DND-41 (cell line): Measurements from ENCODE around the gene FBXO24.

ENCODE experiments used
- ATAC-seq: fragments of 200-7000 bp; cut with Tn5 transposase; 3 replicates; pipeline ENCODE4 v1.9.1; 2021; ENCODE audit warnings: low read depth; ENCODE audit not compliant: insufficient read depth
- DNase-seq: peaks from one replicate; pipeline ENCODE4 v3.0.0-alpha.2; 2020
- H2AFZ ChIP-seq: 2 replicates; pipeline ENCODE4 v1.6.0; 2012; ENCODE audit warnings: low read depth, low read length
- H3K27ac ChIP-seq: 2 replicates; pipeline ENCODE4 v1.5.1; 2012; ENCODE audit warnings: low read length, inconsistent platforms
- H3K27me3 ChIP-seq: fragments of 200-600 bp; sonication (generic); 2 replicates; pipeline ENCODE4 v1.6.0; 2012; ENCODE audit warnings: low read length, mild to moderate bottlenecking, inconsistent platforms; ENCODE audit not compliant: insufficient read depth, poor library complexity
- H3K36me3 ChIP-seq: 2 replicates; pipeline ENCODE4 v1.5.1; 2012; ENCODE audit warnings: low read length, inconsistent platforms; ENCODE audit not compliant: insufficient read depth
- H3K4me1 ChIP-seq: 2 replicates; pipeline ENCODE4 v1.5.1; 2012; ENCODE audit warnings: mild to moderate bottlenecking, low read length; ENCODE audit not compliant: insufficient read depth
- H3K4me2 ChIP-seq: 2 replicates; pipeline ENCODE4 v1.6.0; 2012; ENCODE audit warnings: mild to moderate bottlenecking, moderate library complexity, low read length, inconsistent platforms; ENCODE audit not compliant: insufficient read depth
- H3K4me3 ChIP-seq, 2 experiments: fragments of 200-600 bp in 1 of 2; shearing (Covaris generic) in 1 of 2; 2 replicates each; pipeline ENCODE4 v1.5.1; 2012 to 2016; ENCODE audit warnings: inconsistent platforms in 2 of 2, low read length in 2 of 2, mild to moderate bottlenecking in 2 of 2, low read depth in 1 of 2, moderate library complexity in 1 of 2
- H3K79me2 ChIP-seq: 2 replicates; pipeline ENCODE4 v1.6.0; 2012; ENCODE audit warnings: low read length, inconsistent platforms; ENCODE audit not compliant: insufficient read depth
- H3K9ac ChIP-seq: 2 replicates; pipeline ENCODE4 v1.6.0; 2012; ENCODE audit warnings: low read depth, mild to moderate bottlenecking, inconsistent platforms, low read length, moderate library complexity
- H3K9me3 ChIP-seq: 2 replicates; pipeline ENCODE4 v1.5.1; 2012; ENCODE audit warnings: low read length, moderate library complexity, mild to moderate bottlenecking, inconsistent platforms; ENCODE audit not compliant: insufficient read depth, severe bottlenecking
- H4K20me1 ChIP-seq: 2 replicates; pipeline ENCODE4 v1.6.0; 2012; ENCODE audit warnings: low read length; ENCODE audit not compliant: insufficient read depth
- EZH2 ChIP-seq: IDR thresholded peaks from 3 replicates; pipeline ENCODE4 v1.6.1; 2012; ENCODE audit warnings: borderline replicate concordance, low read depth, mild to moderate bottlenecking, moderate library complexity, low read length, inconsistent platforms; ENCODE audit not compliant: severe bottlenecking
- TF ChIP-seq, protein P1 (sequence below): IDR thresholded peaks from 2 replicates; pipeline ENCODE4 v1.5.1; 2012; ENCODE audit warnings: borderline replicate concordance, low read length, moderate library complexity, mild to moderate bottlenecking; ENCODE audit not compliant: poor library complexity, severe bottlenecking; ENCODE audit errors: extremely low read depth

FBXO24 gene

DNA sequence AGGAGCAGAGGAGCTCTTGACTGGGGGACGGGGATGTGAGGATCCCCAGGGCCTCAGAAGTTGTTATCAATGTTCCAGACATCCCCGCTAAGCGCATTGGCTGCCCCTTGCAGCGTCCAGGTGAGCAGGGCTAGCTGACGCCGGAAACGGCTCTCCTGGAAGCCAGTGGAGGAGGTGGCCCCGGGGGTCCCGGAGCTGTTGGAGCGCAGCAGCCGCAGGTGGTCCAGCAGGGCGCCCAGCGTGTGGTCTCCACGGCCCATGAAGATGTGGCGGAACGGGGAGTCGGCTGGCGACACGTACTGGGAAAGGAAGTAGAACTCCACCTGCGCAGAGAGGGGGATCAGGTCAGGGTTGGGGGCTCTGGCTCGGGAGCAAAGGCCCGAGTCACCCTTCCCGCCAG, 34.7 kb downstream of the FBXO24 start:
- Histone ChIP-seq H3K36me3 (no peaks in the 10 kb centered on the region), H3K4me3 (no peak overlapping the region), H3K27me3 (no peaks in the 10 kb centered on the region), H2AFZ (no peak overlapping the region), H3K9ac (no peak overlapping the region), H3K4me2 (no peak overlapping the region), H3K27ac (no peak overlapping the region), H4K20me1 (no peaks in the 10 kb centered on the region), H3K4me1 (no peaks in the 10 kb centered on the region), H3K9me3 (no peaks in the 10 kb centered on the region), H3K79me2 (no peaks in the 10 kb centered on the region)
- TF ChIP-seq, protein P1, sequence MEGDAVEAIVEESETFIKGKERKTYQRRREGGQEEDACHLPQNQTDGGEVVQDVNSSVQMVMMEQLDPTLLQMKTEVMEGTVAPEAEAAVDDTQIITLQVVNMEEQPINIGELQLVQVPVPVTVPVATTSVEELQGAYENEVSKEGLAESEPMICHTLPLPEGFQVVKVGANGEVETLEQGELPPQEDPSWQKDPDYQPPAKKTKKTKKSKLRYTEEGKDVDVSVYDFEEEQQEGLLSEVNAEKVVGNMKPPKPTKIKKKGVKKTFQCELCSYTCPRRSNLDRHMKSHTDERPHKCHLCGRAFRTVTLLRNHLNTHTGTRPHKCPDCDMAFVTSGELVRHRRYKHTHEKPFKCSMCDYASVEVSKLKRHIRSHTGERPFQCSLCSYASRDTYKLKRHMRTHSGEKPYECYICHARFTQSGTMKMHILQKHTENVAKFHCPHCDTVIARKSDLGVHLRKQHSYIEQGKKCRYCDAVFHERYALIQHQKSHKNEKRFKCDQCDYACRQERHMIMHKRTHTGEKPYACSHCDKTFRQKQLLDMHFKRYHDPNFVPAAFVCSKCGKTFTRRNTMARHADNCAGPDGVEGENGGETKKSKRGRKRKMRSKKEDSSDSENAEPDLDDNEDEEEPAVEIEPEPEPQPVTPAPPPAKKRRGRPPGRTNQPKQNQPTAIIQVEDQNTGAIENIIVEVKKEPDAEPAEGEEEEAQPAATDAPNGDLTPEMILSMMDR: no peak
- TF ChIP-seq EZH2: no peak
- DNase-seq: no peak
- ATAC-seq: no peak

DNA sequence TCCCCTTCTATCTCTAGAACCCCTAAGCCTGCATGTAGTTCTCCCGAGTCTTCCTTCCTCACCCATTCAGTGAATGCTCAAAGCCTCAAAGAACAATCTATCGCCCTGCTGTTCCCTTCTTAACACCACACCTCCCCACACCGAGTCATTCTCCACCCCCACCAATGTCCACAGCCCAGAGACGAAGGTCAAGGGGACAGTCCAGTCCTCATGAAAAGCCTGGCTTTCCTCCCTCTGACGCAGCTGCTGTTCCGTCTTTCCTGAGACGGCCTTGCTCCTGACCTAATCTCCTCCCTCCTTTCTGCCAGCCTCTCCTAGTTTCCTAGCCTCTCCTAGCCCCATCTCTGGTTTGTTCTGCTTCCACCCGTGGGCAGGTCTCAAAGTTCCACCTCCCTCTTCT, 35.4 kb downstream of the FBXO24 start:
- H3K9me3 ChIP-seq: no peaks in the 10 kb centered on the region
- no peak for ATAC-seq
- H4K20me1 ChIP-seq: no peaks in the 10 kb centered on the region
- no peaks in the 10 kb centered on the region for H3K36me3 ChIP-seq
- H3K4me2 ChIP-seq: no peak overlapping the region
- no peak overlapping the region for H3K4me3 ChIP-seq
- DNase-seq: no peak
- H3K79me2 ChIP-seq: no peaks in the 10 kb centered on the region
- H3K4me1 ChIP-seq: peaks cover 7% of the 10 kb centered on the region
- no peak overlapping the region for H3K9ac ChIP-seq
- TF ChIP-seq, protein P1: no peak
- TF ChIP-seq EZH2: no peak
- H3K27me3 ChIP-seq: no peaks in the 10 kb centered on the region
- no peak overlapping the region for H2AFZ ChIP-seq
- no peak overlapping the region for H3K27ac ChIP-seq

DNA sequence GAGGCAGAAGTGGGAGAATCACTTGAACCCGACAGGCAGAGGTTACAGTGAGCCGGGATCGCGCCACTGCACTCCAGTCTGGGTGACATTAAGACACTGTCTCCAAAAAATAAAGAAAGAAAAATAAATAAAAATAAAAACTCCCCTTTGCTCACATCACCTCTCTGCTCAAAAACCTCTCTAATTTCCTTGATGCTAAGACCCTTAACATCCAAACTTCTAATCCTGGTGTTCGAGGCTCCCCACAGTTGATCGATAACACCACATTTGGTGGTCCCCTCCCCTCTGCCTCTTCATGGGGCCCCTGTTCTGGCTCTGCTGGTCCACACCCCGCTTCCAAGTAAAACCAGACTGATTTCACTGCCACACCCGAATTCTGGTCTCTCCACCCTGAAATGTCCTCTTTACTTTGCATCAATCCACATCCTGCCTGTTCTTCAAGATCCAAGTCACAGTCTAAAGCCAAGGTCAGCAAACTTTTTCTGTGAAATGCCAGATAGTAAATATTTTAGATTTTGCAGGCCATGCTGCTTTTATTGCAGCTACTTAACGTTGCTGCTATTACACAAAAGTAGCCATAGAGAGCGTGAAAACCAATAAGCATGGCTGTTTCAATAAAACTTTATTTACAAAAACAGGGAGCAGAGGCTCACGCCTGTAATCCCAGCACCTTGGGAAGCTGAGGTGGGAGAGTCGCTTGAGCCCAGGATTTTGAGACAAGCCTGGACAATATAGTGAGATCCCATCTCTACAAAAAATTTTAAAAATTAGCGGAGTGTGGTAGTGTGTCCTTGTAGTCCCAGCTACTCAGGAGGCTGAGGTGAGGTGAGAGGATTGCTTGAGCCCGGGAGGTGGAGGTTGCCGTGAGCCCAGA, 38.1 kb downstream of the FBXO24 start:
- no peak for TF ChIP-seq EZH2
- TF ChIP-seq, protein P1: no peak

More for the DNA sequence above, 38.1 kb downstream of the FBXO24 start:
- no peak overlapping the region for H3K4me2 ChIP-seq
- H2AFZ ChIP-seq: no peak overlapping the region
- H4K20me1 ChIP-seq: no peaks in the 10 kb centered on the region
- H3K4me3 ChIP-seq: no peak overlapping the region
- H3K36me3 ChIP-seq: no peaks in the 10 kb centered on the region
- H3K79me2 ChIP-seq: no peaks in the 10 kb centered on the region
- H3K27me3 ChIP-seq: no peaks in the 10 kb centered on the region
- no peaks in the 10 kb centered on the region for H3K9me3 ChIP-seq
- ATAC-seq (no peak), DNase-seq (no peak)
- H3K27ac ChIP-seq: no peak overlapping the region
- H3K9ac ChIP-seq: no peak overlapping the region
- peaks cover 18% of the 10 kb centered on the region for H3K4me1 ChIP-seq
